ENCODE data around the gene DDAH1. TPM values are rescaled to one million over a fixed set of nuclear protein-coding genes. Genes with fewer than 3 reads are reported as not detected.

DDAH1 gene
- total and polyA plus RNA-seq, 9 donors, result 29.6 to 51.2 (median 37.2) TPM

- Histone ChIP-seq H3K4me1 (ENCODE audit: control insufficient read depth, insufficient read depth, low read length) (peaks cover 13% of the 10 kb centered on the region), H3K4me3 (ENCODE audit: low read length) (no peak overlapping the region), H3K36me3 (ENCODE audit: control insufficient read depth, insufficient read depth, low read length) (no peaks in the 10 kb centered on the region), H3K27ac (ENCODE audit: low read length) (no peak overlapping the region), H3K27me3 (ENCODE audit: control insufficient read depth, insufficient read depth, low read length) (no peaks in the 10 kb centered on the region), H3K9me3 (replicated peaks; ENCODE audit: control insufficient read depth, low read depth, low read length) (no peaks in the 10 kb centered on the region)
- no CpG with 5 or more reads among the region's 5 CpGs for WGBS (ENCODE audit: insufficient coverage)
- peak; percentile 76 for DNase-seq
Observed at GRCh38 chr1:85317560-85317959, 147.4 kb downstream of the DDAH1 start.

- Histone ChIP-seq H3K27me3 (ENCODE audit: control insufficient read depth, insufficient read depth, low read length) (no peaks in the 10 kb centered on the region), H3K9me3 (replicated peaks; ENCODE audit: control insufficient read depth, low read depth, low read length) (no peaks in the 10 kb centered on the region), H3K36me3 (ENCODE audit: control insufficient read depth, insufficient read depth, low read length) (no peaks in the 10 kb centered on the region), H3K27ac (ENCODE audit: low read length) (no peak overlapping the region), H3K4me1 (ENCODE audit: control insufficient read depth, insufficient read depth, low read length) (peaks cover 13% of the 10 kb centered on the region), H3K4me3 (ENCODE audit: low read length) (no peak overlapping the region)
- peak; percentile 47 for DNase-seq
- 84% methylated on average over 2 of the region's 2 CpGs for WGBS (ENCODE audit: insufficient coverage)
Observed at GRCh38 chr1:85316321-85316720, 148.6 kb downstream of the DDAH1 start.

GRCh38 chr1:85315789-85316188 lies 149.2 kb downstream of the DDAH1 start:
- WGBS (ENCODE audit: insufficient coverage), result no CpG with 5 or more reads among the region's 8 CpGs
- no peak overlapping the region for H3K27ac ChIP-seq (ENCODE audit: low read length)
- H3K4me3 ChIP-seq (ENCODE audit: low read length), result no peak overlapping the region
- no peaks in the 10 kb centered on the region for H3K9me3 ChIP-seq (replicated peaks; ENCODE audit: control insufficient read depth, low read depth, low read length)
- no peaks in the 10 kb centered on the region for H3K27me3 ChIP-seq (ENCODE audit: control insufficient read depth, insufficient read depth, low read length)
- H3K4me1 ChIP-seq (ENCODE audit: control insufficient read depth, insufficient read depth, low read length), result peaks cover 13% of the 10 kb centered on the region
- no peaks in the 10 kb centered on the region for H3K36me3 ChIP-seq (ENCODE audit: control insufficient read depth, insufficient read depth, low read length)
- DNase-seq, result no peak

- Histone ChIP-seq H3K4me1 (ENCODE audit: control insufficient read depth, insufficient read depth, low read length) (peaks cover 13% of the 10 kb centered on the region), H3K36me3 (ENCODE audit: control insufficient read depth, insufficient read depth, low read length) (no peaks in the 10 kb centered on the region), H3K27me3 (ENCODE audit: control insufficient read depth, insufficient read depth, low read length) (no peaks in the 10 kb centered on the region), H3K9me3 (replicated peaks; ENCODE audit: control insufficient read depth, low read depth, low read length) (no peaks in the 10 kb centered on the region), H3K4me3 (ENCODE audit: low read length) (no peak overlapping the region), H3K27ac (ENCODE audit: low read length) (no peak overlapping the region)
- no peak for DNase-seq
Observed at GRCh38 chr1:85314726-85315125, 150.2 kb downstream of the DDAH1 start.

GRCh38 chr1:85313888-85314696 lies 150.9 kb downstream of the DDAH1 start:
- peak; percentile 39 for DNase-seq
- peaks cover 13% of the 10 kb centered on the region for H3K4me1 ChIP-seq (ENCODE audit: control insufficient read depth, insufficient read depth, low read length)
- H3K4me3 ChIP-seq (ENCODE audit: low read length), result no peak overlapping the region
- peak overlapping the region; percentile 43 for H3K27ac ChIP-seq (ENCODE audit: low read length)
- H3K9me3 ChIP-seq (replicated peaks; ENCODE audit: control insufficient read depth, low read depth, low read length), result no peaks in the 10 kb centered on the region
- H3K36me3 ChIP-seq (ENCODE audit: control insufficient read depth, insufficient read depth, low read length), result no peaks in the 10 kb centered on the region
- no CpG with 5 or more reads among the region's 3 CpGs for WGBS (ENCODE audit: insufficient coverage)
- H3K27me3 ChIP-seq (ENCODE audit: control insufficient read depth, insufficient read depth, low read length), result no peaks in the 10 kb centered on the region

- H3K9me3 ChIP-seq (replicated peaks; ENCODE audit: control insufficient read depth, low read depth, low read length), result no peaks in the 10 kb centered on the region
- 41% methylated on average over 2 of the region's 2 CpGs for WGBS (ENCODE audit: insufficient coverage)
- no peak overlapping the region for H3K27ac ChIP-seq (ENCODE audit: low read length)
- DNase-seq, result no peak
- no peaks in the 10 kb centered on the region for H3K27me3 ChIP-seq (ENCODE audit: control insufficient read depth, insufficient read depth, low read length)
- no peak overlapping the region for H3K4me3 ChIP-seq (ENCODE audit: low read length)
- H3K36me3 ChIP-seq (ENCODE audit: control insufficient read depth, insufficient read depth, low read length), result no peaks in the 10 kb centered on the region
- peaks cover 18% of the 10 kb centered on the region for H3K4me1 ChIP-seq (ENCODE audit: control insufficient read depth, insufficient read depth, low read length)
Observed at GRCh38 chr1:85311818-85312217, 153.1 kb downstream of the DDAH1 start.

GRCh38 chr1:85308833-85309350 lies 156.1 kb downstream of the DDAH1 start:
- Histone ChIP-seq H3K9me3 (replicated peaks; ENCODE audit: control insufficient read depth, low read depth, low read length) (no peaks in the 10 kb centered on the region), H3K4me1 (ENCODE audit: control insufficient read depth, insufficient read depth, low read length) (peaks cover 9% of the 10 kb centered on the region), H3K4me3 (ENCODE audit: low read length) (no peak overlapping the region), H3K36me3 (ENCODE audit: control insufficient read depth, insufficient read depth, low read length) (no peaks in the 10 kb centered on the region), H3K27ac (ENCODE audit: low read length) (no peak overlapping the region), H3K27me3 (ENCODE audit: control insufficient read depth, insufficient read depth, low read length) (no peaks in the 10 kb centered on the region)
- DNase-seq, result no peak
- no CpG with 5 or more reads among the region's 4 CpGs for WGBS (ENCODE audit: insufficient coverage)

- Histone ChIP-seq H3K4me3 (ENCODE audit: low read length) (no peak overlapping the region), H3K36me3 (ENCODE audit: control insufficient read depth, insufficient read depth, low read length) (no peaks in the 10 kb centered on the region), H3K27ac (ENCODE audit: low read length) (no peak overlapping the region), H3K27me3 (ENCODE audit: control insufficient read depth, insufficient read depth, low read length) (no peaks in the 10 kb centered on the region), H3K9me3 (replicated peaks; ENCODE audit: control insufficient read depth, low read depth, low read length) (no peaks in the 10 kb centered on the region), H3K4me1 (ENCODE audit: control insufficient read depth, insufficient read depth, low read length) (peaks cover 8% of the 10 kb centered on the region)
- 11% methylated on average over 23 of the region's 27 CpGs for WGBS (ENCODE audit: insufficient coverage)
- peak; percentile 93 for DNase-seq
Observed at GRCh38 chr1:85307987-85308832, 156.7 kb downstream of the DDAH1 start.

- Histone ChIP-seq H3K4me3 (ENCODE audit: low read length) (no peak overlapping the region), H3K36me3 (ENCODE audit: control insufficient read depth, insufficient read depth, low read length) (no peaks in the 10 kb centered on the region), H3K27ac (ENCODE audit: low read length) (no peak overlapping the region), H3K9me3 (replicated peaks; ENCODE audit: control insufficient read depth, low read depth, low read length) (no peaks in the 10 kb centered on the region), H3K4me1 (ENCODE audit: control insufficient read depth, insufficient read depth, low read length) (peaks cover 9% of the 10 kb centered on the region), H3K27me3 (ENCODE audit: control insufficient read depth, insufficient read depth, low read length) (no peaks in the 10 kb centered on the region)
- no peak for DNase-seq
- 100% methylated on average over 1 of the region's 4 CpGs for WGBS (ENCODE audit: insufficient coverage)
Observed at GRCh38 chr1:85306236-85306635, 158.7 kb downstream of the DDAH1 start.

GRCh38 chr1:85303440-85304162 lies 161.4 kb downstream of the DDAH1 start:
- H3K27ac ChIP-seq (ENCODE audit: low read length), result no peak overlapping the region
- WGBS (ENCODE audit: insufficient coverage), result 100% methylated on average over 2 of the region's 4 CpGs
- peak; percentile 44 for DNase-seq

More at GRCh38 chr1:85303440-85304162, 161.4 kb downstream of the DDAH1 start:
- H3K4me1 ChIP-seq (ENCODE audit: control insufficient read depth, insufficient read depth, low read length), result peaks cover 6% of the 10 kb centered on the region
- no peaks in the 10 kb centered on the region for H3K9me3 ChIP-seq (replicated peaks; ENCODE audit: control insufficient read depth, low read depth, low read length)
- no peak overlapping the region for H3K4me3 ChIP-seq (ENCODE audit: low read length)
- H3K27me3 ChIP-seq (ENCODE audit: control insufficient read depth, insufficient read depth, low read length), result no peaks in the 10 kb centered on the region
- H3K36me3 ChIP-seq (ENCODE audit: control insufficient read depth, insufficient read depth, low read length), result no peaks in the 10 kb centered on the region

Data from muscle of leg (tissue), 11 donors.